ENCODE data around the gene SF3B1.
"Not testable (repeated sequence)": the region's sequence is repeated elsewhere in the genome, so short reads cannot be mapped to it uniquely, and the experiment has no call there.

SF3B1 gene

DNA sequence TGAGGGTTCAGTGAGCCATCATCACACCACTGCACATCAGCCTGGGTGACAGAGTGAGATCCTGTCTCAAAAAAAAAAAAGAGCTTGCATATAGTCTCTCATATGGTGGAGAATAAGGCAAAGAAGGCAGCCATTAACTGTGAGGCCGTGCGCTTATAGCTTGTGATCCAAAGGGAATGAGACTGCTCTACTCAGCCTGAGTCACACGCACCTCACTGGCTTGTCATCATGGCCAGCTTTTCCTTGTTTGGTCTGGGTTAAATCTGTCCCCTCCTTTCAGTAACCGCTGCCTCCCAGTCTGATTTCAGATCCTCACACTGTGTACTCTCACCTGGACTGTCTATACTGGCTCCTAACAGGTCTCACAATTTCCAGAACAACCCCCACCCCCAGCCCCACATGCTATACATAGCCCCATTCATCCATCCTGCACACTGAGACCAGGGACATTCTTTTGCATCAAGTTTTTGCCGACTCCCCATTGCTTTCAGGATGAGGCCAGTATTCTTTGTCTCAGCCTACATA is 88.9 kb downstream of the SF3B1 start:
- no peak for ATAC-seq (replicated peaks; ENCODE audit: extremely low read depth, poor library complexity, severe bottlenecking)
- H3K4me1 Mint-ChIP-seq: no peaks in the 10 kb centered on the region
- H3K36me3 Mint-ChIP-seq (ENCODE audit: insufficient read depth): peaks cover 2% of the 10 kb centered on the region

GRCh38 chr2:197343968-197344367 is 90.9 kb downstream of the SF3B1 start:
- not testable (repeated sequence) for H3K9me3 Mint-ChIP-seq; DNase-seq (ENCODE audit: low spot score in 2 of 2); ATAC-seq (replicated peaks; ENCODE audit: extremely low read depth, poor library complexity, severe bottlenecking); H3K4me1 Mint-ChIP-seq; H3K36me3 Mint-ChIP-seq (ENCODE audit: insufficient read depth); H3K4me3 Mint-ChIP-seq; H3K27me3 Mint-ChIP-seq; H3K27ac Mint-ChIP-seq (ENCODE audit: low read depth)

More for the DNA sequence above, 88.9 kb downstream of the SF3B1 start:
- Mint-ChIP-seq H3K27ac (ENCODE audit: low read depth) (no peak overlapping the region), H3K9me3 (no peaks in the 10 kb centered on the region), H3K4me3 (no peak overlapping the region), H3K27me3 (no peaks in the 10 kb centered on the region)
- DNase-seq (ENCODE audit: low spot score in 2 of 2): no peak

DNA sequence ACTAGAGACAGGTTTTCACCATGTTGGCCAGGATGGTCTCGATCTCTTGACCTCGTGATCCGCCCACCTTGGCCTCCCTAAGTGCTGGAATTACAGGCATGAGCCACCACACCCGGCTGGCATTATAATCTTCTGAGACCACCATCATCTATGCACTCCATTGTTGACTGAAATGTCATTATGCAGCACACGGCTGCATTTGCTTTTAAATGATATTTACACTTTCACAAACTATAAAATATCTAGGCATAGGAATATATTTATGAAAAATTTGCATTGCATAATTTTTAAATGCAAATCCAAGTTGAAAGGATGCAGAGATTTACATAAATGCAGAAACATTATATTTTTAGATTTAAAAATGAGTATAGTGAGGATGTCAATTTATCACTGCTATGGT is 94.2 kb downstream of the SF3B1 start:
- H3K27ac Mint-ChIP-seq (ENCODE audit: low read depth): no peak overlapping the region
- no peak overlapping the region for H3K4me3 Mint-ChIP-seq
- ATAC-seq (replicated peaks; ENCODE audit: extremely low read depth, poor library complexity, severe bottlenecking): no peak
- H3K9me3 Mint-ChIP-seq: no peaks in the 10 kb centered on the region
- peaks cover 6% of the 10 kb centered on the region for H3K4me1 Mint-ChIP-seq
- no peak for DNase-seq (ENCODE audit: low spot score in 2 of 2)
- peaks cover 3% of the 10 kb centered on the region for H3K36me3 Mint-ChIP-seq (ENCODE audit: insufficient read depth)
- H3K27me3 Mint-ChIP-seq: no peaks in the 10 kb centered on the region

All from central memory CD8-positive, alpha-beta T cell (primary cell).